ENCODE data around the gene TMEM237.

Gene TMEM237

GRCh38 chr2:201660293-201660895 lies 17.1 kb upstream of the TMEM237 start:
- TF ChIP-seq CTCF (IDR thresholded peaks at IDR 0.05; ENCODE audit: insufficient read depth, low read depth, low read length, missing control alignments), result no peak
- peak; percentile 34 for DNase-seq (ENCODE audit: low read depth)
- H3K4me3 ChIP-seq (ENCODE audit: low read length), result no peak overlapping the region

GRCh38 chr2:201656740-201657139 lies 13.4 kb upstream of the TMEM237 start:
- no peak for DNase-seq (ENCODE audit: low read depth)
- TF ChIP-seq CTCF (IDR thresholded peaks at IDR 0.05; ENCODE audit: insufficient read depth, low read depth, low read length, missing control alignments), result no peak
- H3K4me3 ChIP-seq (ENCODE audit: low read length), result no peak overlapping the region

GRCh38 chr2:201656102-201656501 lies 12.8 kb upstream of the TMEM237 start:
- no peak for DNase-seq (ENCODE audit: low read depth)
- TF ChIP-seq CTCF (IDR thresholded peaks at IDR 0.05; ENCODE audit: insufficient read depth, low read depth, low read length, missing control alignments), result no peak
- no peak overlapping the region for H3K4me3 ChIP-seq (ENCODE audit: low read length)

GRCh38 chr2:201654616-201655384 lies 11.5 kb upstream of the TMEM237 start:
- DNase-seq (ENCODE audit: low read depth), result no peak
- no peak overlapping the region for H3K4me3 ChIP-seq (ENCODE audit: low read length)
- no peak for TF ChIP-seq CTCF (IDR thresholded peaks at IDR 0.05; ENCODE audit: insufficient read depth, low read depth, low read length, missing control alignments)

GRCh38 chr2:201653221-201653620 lies 9.9 kb upstream of the TMEM237 start:
- H3K4me3 ChIP-seq (ENCODE audit: low read length), result no peak overlapping the region
- no peak for TF ChIP-seq CTCF (IDR thresholded peaks at IDR 0.05; ENCODE audit: insufficient read depth, low read depth, low read length, missing control alignments)
- DNase-seq (ENCODE audit: low read depth), result no peak

- H3K4me3 ChIP-seq (ENCODE audit: low read length), result no peak overlapping the region
- TF ChIP-seq CTCF (IDR thresholded peaks at IDR 0.05; ENCODE audit: insufficient read depth, low read depth, low read length, missing control alignments), result no peak
- no peak for DNase-seq (ENCODE audit: low read depth)
Observed at GRCh38 chr2:201649442-201649841, 6.1 kb upstream of the TMEM237 start.

- H3K4me3 ChIP-seq (ENCODE audit: low read length), result no peak overlapping the region
- TF ChIP-seq CTCF (IDR thresholded peaks at IDR 0.05; ENCODE audit: insufficient read depth, low read depth, low read length, missing control alignments), result no peak
- no peak for DNase-seq (ENCODE audit: low read depth)
Observed at GRCh38 chr2:201647431-201647830, 4.1 kb upstream of the TMEM237 start.

Measured in epithelial cell of esophagus (primary cell).